A549 (cell line): Measurements from ENCODE around the gene YIPF5. TPM values are rescaled to one million over a fixed set of nuclear protein-coding genes. Genes with fewer than 3 reads are reported as not detected.

Experiments used
- ATAC-seq, 2 experiments: fragments of 200-7000 bp in 1 of 2; fragments of >200 bp in 1 of 2; cut with Nextera tagmentation in 1 of 2; cut with Tn5 transposase in 1 of 2; 3 replicates each; pipeline versions ENCODE4 v1.8.0 to v1.9.1; 2018 to 2020; ENCODE audit warnings: mild to moderate bottlenecking in 1 of 2, moderate library complexity in 1 of 2
- CTCF ChIA-PET: fragments of 300-600 bp; sonication (Branson Sonifier 250); formaldehyde crosslinking; extraction: SDS; loops from one replicate; lab custom pipeline; 2021; ENCODE audit warnings: antibody characterized with exemption, inconsistent platforms; lab: Yijun Ruan, JAX
- POLR2A ChIA-PET: fragments of 350-600 bp; formaldehyde crosslinking; extraction: SDS; loops from one replicate; lab custom pipeline; 2021; ENCODE audit warnings: antibody characterized with exemption, inconsistent platforms; lab: Yijun Ruan, JAX
- DNase-seq, 2 experiments: peaks; one replicate each; pipeline versions ENCODE4 v3.0.0 to v3.0.0-alpha.2; 2011 to 2016; ENCODE audit warnings: low read depth in 1 of 2, low spot score in 1 of 2
- FAIRE-seq: peaks from 2 replicates; lab custom pipeline; 2011; peaks lifted over from hg19 to GRCh38; lab: Jason Lieb, UNC
- H3K27ac ChIP-seq, 2 experiments: fragments of >200 bp; sonication (Bioruptor Twin); formaldehyde crosslinking; 3 replicates each; pipeline ENCODE4 v1.5.1; 2016 to 2017
- H3K4me1 ChIP-seq: fragments of >200 bp; sonication (Bioruptor Twin); formaldehyde crosslinking; 3 replicates; pipeline ENCODE4 v1.6.1; 2016
- H3K4me2 ChIP-seq: fragments of >200 bp; sonication (Bioruptor Twin); formaldehyde crosslinking; 3 replicates; pipeline ENCODE4 v1.6.1; 2016
- H3K4me3 ChIP-seq: fragments of >200 bp; sonication (Bioruptor Twin); formaldehyde crosslinking; 3 replicates; pipeline ENCODE4 v1.5.1; 2016
- H3K9me3 ChIP-seq: fragments of >200 bp; sonication (Bioruptor Twin); formaldehyde crosslinking; 3 replicates; pipeline ENCODE4 v1.6.1; 2016
- ATOH8 ChIP-seq: fragments of 250-450 bp; sonication (Bioruptor Pico); IDR thresholded peaks from 2 replicates; pipeline ENCODE4 v1.5.0; 2020; ENCODE audit warnings: low read depth, mild to moderate bottlenecking, moderate library complexity
- BCL3 ChIP-seq: fragments of >200 bp; sonication (Bioruptor Twin); formaldehyde crosslinking; IDR thresholded peaks from 3 replicates; pipeline ENCODE4 v1.6.1; 2016
- BHLHE40 ChIP-seq: IDR thresholded peaks from 2 replicates; pipeline ENCODE4 v1.6.1; 2012; ENCODE audit warnings: low read depth, low read length, inconsistent platforms
- CBX8 ChIP-seq: fragments of 200-600 bp; sonication (generic); IDR thresholded peaks from 2 replicates; pipeline ENCODE4 v1.6.1; 2016
- CEBPB ChIP-seq, 2 experiments: fragments of >200 bp in 1 of 2; sonication (Bioruptor Twin) in 1 of 2; formaldehyde crosslinking in 1 of 2; IDR thresholded peaks; 2 replicates each; pipeline ENCODE4 v1.6.1; 2012 to 2016
- CTCF ChIP-seq: fragments of >200 bp; sonication (Bioruptor Twin); formaldehyde crosslinking; IDR thresholded peaks from 3 replicates; pipeline ENCODE4 v1.5.1; 2016
- EHF ChIP-seq: fragments of 250-450 bp; sonication (Bioruptor Pico); IDR thresholded peaks from 2 replicates; pipeline ENCODE4 v1.5.0; 2020; ENCODE audit warnings: mild to moderate bottlenecking
- EHMT2 ChIP-seq: fragments of 200-600 bp; sonication (generic); IDR thresholded peaks from 2 replicates; pipeline ENCODE4 v1.6.1; 2016; ENCODE audit warnings: antibody characterized with exemption, low read depth, mild to moderate bottlenecking, moderate library complexity
- FOSL2 ChIP-seq, 2 experiments: fragments of 450-650 bp in 1 of 2; fragments of >200 bp in 1 of 2; sonication (Bioruptor Twin) in 1 of 2; formaldehyde crosslinking; IDR thresholded peaks; 2 replicates each; pipeline versions ENCODE4 v1.5.0 to v1.6.1; 2016 to 2020; ENCODE audit warnings: mild to moderate bottlenecking in 1 of 2, moderate library complexity in 1 of 2
- FOXS1 ChIP-seq: fragments of 250-450 bp; sonication (Bioruptor Pico); IDR thresholded peaks from 2 replicates; pipeline ENCODE4 v1.5.0; 2020; ENCODE audit warnings: mild to moderate bottlenecking, moderate library complexity
- GATA3 ChIP-seq: IDR thresholded peaks from 2 replicates; pipeline ENCODE4 v1.6.1; 2012; ENCODE audit warnings: borderline replicate concordance
- HDAC2 ChIP-seq: fragments of 200-600 bp; sonication (generic); IDR thresholded peaks from 2 replicates; pipeline ENCODE4 v1.6.1; 2016
- HOXB5 ChIP-seq: fragments of 250-450 bp; sonication (Bioruptor Pico); IDR thresholded peaks from 2 replicates; pipeline ENCODE4 v1.5.0; 2020; ENCODE audit warnings: mild to moderate bottlenecking, moderate library complexity
- JUN ChIP-seq, 2 experiments: fragments of >200 bp; sonication (Bioruptor Twin); formaldehyde crosslinking; IDR thresholded peaks; 2 replicates in 1 of 2; 3 replicates in 1 of 2; pipeline ENCODE4 v1.6.1; 2016 to 2017
- JUNB ChIP-seq: fragments of >200 bp; sonication (Bioruptor Twin); formaldehyde crosslinking; IDR thresholded peaks from 2 replicates; pipeline ENCODE4 v1.6.1; 2016
- POLR2A ChIP-seq: IDR thresholded peaks from 2 replicates; pipeline ENCODE4 v1.6.1; 2012; ENCODE audit warnings: mild to moderate bottlenecking, low read length
- SREBF2 ChIP-seq: fragments of 450-650 bp; IDR thresholded peaks from 2 replicates; pipeline ENCODE4 v1.6.1; 2014; ENCODE audit warnings: mild to moderate bottlenecking, moderate library complexity
- WGBS: methylation state at CpG from one replicate; pipeline ENCODE4 v1.1.6; 2017; ENCODE audit errors: missing lambda C conversion rate; 5-methylcytosine and 5-hydroxymethylcytosine counted together
- polyA plus RNA-seq, 4 experiments: library from polyadenylated mRNA; depleted of rRNA in 3 of 4; stranded (reverse); fragments of >200 nt; fragmentation: RNase III in 1 of 4; extraction: RNeasy Plus Mini Kit Qiagen cat#74134 plus additional on column Dnase treatment in 1 of 4; gene quantifications; 2 replicates in 3 of 4; 3 replicates in 1 of 4; pipeline ENCODE4 v1.2.3, GENCODE V29; 2011 to 2017
- TF ChIP-seq, protein P1 (sequence below): fragments of >200 bp; sonication (Bioruptor Twin); formaldehyde crosslinking; IDR thresholded peaks from 2 replicates; pipeline ENCODE4 v1.6.1; 2016

YIPF5 gene
- polyA plus RNA-seq, 2 of the 4 experiments (the other 2 are of a cell fraction), result 54.9 to 80.2 TPM

DNA sequence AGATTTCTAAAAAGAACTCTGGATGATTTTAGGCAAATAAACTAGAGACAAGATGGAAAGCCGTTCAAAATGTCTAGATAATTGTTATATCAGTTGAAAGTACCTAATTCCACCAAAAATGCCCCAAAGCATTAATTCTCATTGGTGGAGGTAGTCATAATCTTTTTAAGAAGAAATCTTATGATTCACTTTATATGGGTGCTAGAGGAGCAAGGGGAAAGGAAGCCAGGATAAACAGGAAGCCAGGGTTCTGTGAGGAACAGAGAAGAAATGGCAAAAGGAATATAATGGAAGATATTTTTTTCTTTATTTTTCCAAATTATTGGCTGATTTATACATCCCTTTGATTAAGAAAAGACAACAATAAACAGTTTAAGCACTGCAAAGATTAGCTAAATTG lies 7.8 kb downstream of the YIPF5 start:
- ATAC-seq (no peak), FAIRE-seq (no peak), DNase-seq (no peak)
- H3K4me3 ChIP-seq, result no peak overlapping the region
- H3K4me2 ChIP-seq, result no peak overlapping the region
- POLR2A ChIA-PET, result no interaction called here
- H3K27ac ChIP-seq, result no peak overlapping the region
- CTCF ChIA-PET, result no interaction called here
- 86% methylated on average over 1 of the region's 1 CpG for WGBS
- H3K9me3 ChIP-seq, result no peaks in the 10 kb centered on the region
- TF ChIP-seq CBX8 (no peak), SREBF2 (no peak)
- H3K4me1 ChIP-seq, result no peaks in the 10 kb centered on the region

GRCh38 chr5:144156767-144157171 lies 13.7 kb downstream of the YIPF5 start:
- peak; percentile 54 to 72; a peak in 4 of 6 replicates for ATAC-seq
- CTCF ChIA-PET, result no interaction called here

GRCh38 chr5:144151026-144151425 lies 19.4 kb downstream of the YIPF5 start:
- ChIA-PET CTCF (interaction anchor here (0.6 kb wide), 2 partner anchors 14 to 554 kb away, joined by 3 read pairs; no protein-coding TSS in a partner anchor), POLR2A (no interaction called here)
- FAIRE-seq, result no peak

More at GRCh38 chr5:144156767-144157171, 13.7 kb downstream of the YIPF5 start:
- POLR2A ChIA-PET, result no interaction called here
- Histone ChIP-seq H3K4me3 (no peak overlapping the region), H3K4me2 (peak overlapping the region; percentile 10; the same call in 2 of the 3 replicates), H3K4me1 (peaks cover 9% of the 10 kb centered on the region), H3K27ac (no peak overlapping the region), H3K9me3 (no peaks in the 10 kb centered on the region)
- FAIRE-seq (no peak), DNase-seq (no peak)
- WGBS, result 40% methylated on average over 2 of the region's 2 CpGs
- TF ChIP-seq ATOH8 (CRISPR knock-in tag) (no peak), POLR2A (no peak), FOSL2 (IDR thresholded peaks at IDR 0.05) (no peak), FOSL2 (CRISPR knock-in tag; IDR thresholded peaks at IDR 0.05) (0 out of 2 replicates have a peak, but pooled peaks have one; percentile 18)

More at GRCh38 chr5:144151026-144151425, 19.4 kb downstream of the YIPF5 start:
- no peak for ATAC-seq
- Histone ChIP-seq H3K9me3 (no peaks in the 10 kb centered on the region), H3K4me3 (no peak overlapping the region), H3K4me1 (no peaks in the 10 kb centered on the region), H3K27ac (no peak overlapping the region), H3K4me2 (no peak overlapping the region)
- DNase-seq, result no peak
- 88% methylated on average over 3 of the region's 3 CpGs for WGBS
- TF ChIP-seq EHF (CRISPR knock-in tag) (no peak), BCL3 (no peak), HDAC2 (no peak), JUN (IDR thresholded peaks at IDR 0.05) (no peak), EHMT2 (no peak), JUNB (no peak), BHLHE40 (no peak), FOXS1 (CRISPR knock-in tag) (no peak), CTCF (no peak), GATA3 (no peak), HOXB5 (CRISPR knock-in tag) (no peak), CEBPB (IDR thresholded peaks at IDR 0.05) (no peak)
- TF ChIP-seq, protein P1, sequence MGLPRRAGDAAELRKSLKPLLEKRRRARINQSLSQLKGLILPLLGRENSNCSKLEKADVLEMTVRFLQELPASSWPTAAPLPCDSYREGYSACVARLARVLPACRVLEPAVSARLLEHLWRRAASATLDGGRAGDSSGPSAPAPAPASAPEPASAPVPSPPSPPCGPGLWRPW, result no peak
- TF ChIP-seq, all 56 proteins: peak for 0
